SU-DHL-6 (cell line): Measurements from ENCODE around the gene CCNF.
A peak's percentile ranks its signal among the peaks of the same experiment; 100 is the strongest.

Experiments
- H2AFZ ChIP-seq: fragments of 200-600 bp; sonication (generic); 2 replicates; pipeline ENCODE4 v1.6.1; 2014; ENCODE audit warnings: low read depth, mild to moderate bottlenecking, moderate library complexity, mixed read lengths, antibody characterized with exemption, low read length; ENCODE audit not compliant: severe bottlenecking
- H3F3A ChIP-seq: fragments of 200-600 bp; shearing (Covaris generic); 2 replicates; pipeline ENCODE4 v1.6.0; 2016; ENCODE audit warnings: antibody characterized with exemption, mild to moderate bottlenecking; ENCODE audit not compliant: insufficient read depth
- H3K27ac ChIP-seq: fragments of 200-600 bp; sonication (generic); 2 replicates; pipeline ENCODE4 v1.5.1; 2016; ENCODE audit warnings: low read depth, mild to moderate bottlenecking, low read length, moderate library complexity, mixed read lengths
- H3K27me3 ChIP-seq: fragments of 200-600 bp; sonication (generic), shearing (Covaris generic); 2 replicates; pipeline ENCODE4 v1.6.0; 2014; ENCODE audit warnings: mild to moderate bottlenecking, low read length
- H3K36me3 ChIP-seq: fragments of 200-600 bp; sonication (generic); 2 replicates; pipeline ENCODE4 v1.6.1; 2014; ENCODE audit warnings: mild to moderate bottlenecking, low read length, mixed read lengths
- H3K4me2 ChIP-seq: fragments of 300-600, 200-600 bp; shearing (Covaris generic), sonication (generic); 2 replicates; pipeline ENCODE4 v1.6.0; 2014; ENCODE audit warnings: low read length, low read depth, mild to moderate bottlenecking; ENCODE audit not compliant: poor library complexity, severe bottlenecking
- H3K4me3 ChIP-seq: fragments of 200-600 bp; sonication (generic); 2 replicates; pipeline ENCODE4 v1.5.1; 2014; ENCODE audit warnings: antibody characterized with exemption, low read length, mild to moderate bottlenecking, mixed read lengths; ENCODE audit not compliant: insufficient read depth, poor library complexity, severe bottlenecking
- H3K79me2 ChIP-seq: fragments of 200-600 bp; sonication (generic); 2 replicates; pipeline ENCODE4 v1.6.1; 2014; ENCODE audit warnings: mild to moderate bottlenecking, low read length, moderate library complexity; ENCODE audit not compliant: insufficient read depth
- H3K9ac ChIP-seq: fragments of 200-600 bp; sonication (generic); 2 replicates; pipeline ENCODE4 v1.7.0; 2014; ENCODE audit warnings: mild to moderate bottlenecking, low read length
- H3K9me2 ChIP-seq: fragments of 200-600 bp; sonication (generic); replicated peaks from 2 replicates; pipeline ENCODE4 v1.6.1; 2014; ENCODE audit warnings: low read length; ENCODE audit not compliant: insufficient read depth
- H3K9me3 ChIP-seq: fragments of 200-600 bp; sonication (generic); 2 replicates; pipeline ENCODE4 v1.6.1; 2014; ENCODE audit warnings: low read length, mixed read lengths; ENCODE audit not compliant: insufficient read depth
- H4K20me1 ChIP-seq: fragments of 200-600 bp; sonication (generic); 2 replicates; pipeline ENCODE4 v1.6.1; 2014; ENCODE audit warnings: low read depth, mild to moderate bottlenecking, antibody characterized with exemption, low read length, moderate library complexity, mixed read lengths
- CTCF ChIP-seq: fragments of 200-600 bp; sonication (generic); IDR thresholded peaks from one replicate; pipeline ENCODE4 v1.5.1; 2017; ENCODE audit warnings: antibody characterized with exemption, mild to moderate bottlenecking, low read length, moderate library complexity; ENCODE audit not compliant: insufficient read depth, poor library complexity, severe bottlenecking
- EZH2phosphoT487 ChIP-seq: fragments of 200-600 bp; sonication (generic), shearing (Covaris generic); conservative IDR thresholded peaks from 2 replicates; pipeline ENCODE4 v1.6.1; 2018; ENCODE audit warnings: mild to moderate bottlenecking, antibody characterized with exemption, low read length, moderate library complexity, mixed read lengths

CCNF gene

DNA sequence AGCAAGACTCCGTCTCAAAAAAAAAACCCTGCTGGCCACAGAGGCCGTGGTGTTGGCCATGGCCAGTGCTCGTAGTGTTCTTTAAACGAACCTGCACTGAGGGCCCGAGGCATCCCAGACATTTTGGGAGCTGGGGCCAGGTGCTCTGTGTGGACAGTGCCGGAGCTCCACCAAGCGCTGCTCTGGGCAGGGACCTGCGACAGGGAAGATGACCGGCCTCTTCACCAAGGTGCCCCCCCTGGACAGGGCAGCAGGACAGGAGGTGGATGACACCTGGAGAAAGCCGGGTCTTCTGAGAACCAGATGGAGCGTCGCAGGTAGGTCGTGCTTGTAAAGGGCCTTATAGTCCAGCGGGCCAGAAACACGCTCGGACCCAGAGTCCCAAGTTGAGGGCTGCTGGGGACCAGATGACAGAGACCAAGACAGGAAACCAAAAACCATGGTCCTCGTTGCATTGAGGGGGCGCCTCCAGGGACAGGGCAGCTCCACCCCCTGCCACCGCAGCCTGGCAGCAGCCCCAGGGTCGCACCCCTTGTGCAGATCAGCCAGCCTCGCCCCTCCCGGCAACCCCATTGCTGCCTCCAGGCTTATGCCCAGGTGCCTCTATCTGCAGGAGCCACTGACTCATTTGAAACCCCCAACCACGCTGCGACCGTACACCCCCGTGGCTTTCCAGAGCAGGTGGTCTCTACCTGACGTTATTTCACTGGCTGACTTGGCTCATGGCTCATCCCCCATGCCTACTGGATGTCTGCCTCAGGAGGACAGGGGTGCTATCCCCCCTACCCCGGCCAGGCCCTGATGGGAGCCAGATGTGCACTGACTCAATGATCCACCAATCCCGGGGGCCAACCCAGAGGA is 37.6 kb downstream of the CCNF start:
- peaks cover 13% of the 10 kb centered on the region; the same call in 1 of the 2 replicates for H3F3A ChIP-seq
- peak overlapping the region; percentile 75 for H3K27ac ChIP-seq
- H3K27me3 ChIP-seq: no peaks in the 10 kb centered on the region
- H3K9me2 ChIP-seq: no peaks in the 10 kb centered on the region
- no peaks in the 10 kb centered on the region for H4K20me1 ChIP-seq
- H3K9ac ChIP-seq: peak overlapping the region; percentile 65
- no peak overlapping the region for H3K4me3 ChIP-seq
- TF ChIP-seq CTCF (no peak), EZH2phosphoT487 (no peak)
- H3K4me2 ChIP-seq: peak overlapping the region; percentile 24
- no peak overlapping the region for H2AFZ ChIP-seq
- no peaks in the 10 kb centered on the region for H3K9me3 ChIP-seq
- no peaks in the 10 kb centered on the region for H3K79me2 ChIP-seq
- no peaks in the 10 kb centered on the region for H3K36me3 ChIP-seq

- peak overlapping the region; percentile 75 for H3K27ac ChIP-seq
Observed at GRCh38 chr16:2467528-2468232, 38.4 kb downstream of the CCNF start.

GRCh38 chr16:2468233-2468724 is 39.0 kb downstream of the CCNF start:
- no peak for TF ChIP-seq CTCF
- no peak for TF ChIP-seq EZH2phosphoT487
- Histone ChIP-seq H3F3A (peaks cover 17% of the 10 kb centered on the region; the same call in 1 of the 2 replicates), H3K4me3 (peak overlapping the region; percentile 49), H3K9ac (peak overlapping the region; percentile 65), H3K79me2 (no peaks in the 10 kb centered on the region), H3K36me3 (no peaks in the 10 kb centered on the region), H3K9me2 (no peaks in the 10 kb centered on the region), H4K20me1 (no peaks in the 10 kb centered on the region; the same call in 1 of the 2 replicates), H3K4me2 (peak overlapping the region; percentile 74), H3K9me3 (no peaks in the 10 kb centered on the region), H2AFZ (peak overlapping the region; percentile 53), H3K27me3 (no peaks in the 10 kb centered on the region), H3K27ac (peak overlapping the region; percentile 75)

More at GRCh38 chr16:2467528-2468232, 38.4 kb downstream of the CCNF start:
- no peak overlapping the region for H2AFZ ChIP-seq
- no peaks in the 10 kb centered on the region for H3K9me3 ChIP-seq
- H3K79me2 ChIP-seq: no peaks in the 10 kb centered on the region
- peak overlapping the region; percentile 65 for H3K9ac ChIP-seq
- H3K9me2 ChIP-seq: no peaks in the 10 kb centered on the region
- H3K27me3 ChIP-seq: no peaks in the 10 kb centered on the region
- no peaks in the 10 kb centered on the region for H3K36me3 ChIP-seq
- peak overlapping the region; percentile 74 for H3K4me2 ChIP-seq
- TF ChIP-seq EZH2phosphoT487 (no peak), CTCF (no peak)
- H4K20me1 ChIP-seq: no peaks in the 10 kb centered on the region; the same call in 1 of the 2 replicates
- H3K4me3 ChIP-seq: peak overlapping the region; percentile 49
- H3F3A ChIP-seq: peaks cover 13% of the 10 kb centered on the region; the same call in 1 of the 2 replicates
